Eye (tissue), 1 donor: Measurements from ENCODE around the gene PGLYRP2.

ENCODE experiments used
- DNase-seq: peaks from one replicate; pipeline ENCODE4 v3.0.0-alpha.2; 2015

PGLYRP2 gene

DNA sequence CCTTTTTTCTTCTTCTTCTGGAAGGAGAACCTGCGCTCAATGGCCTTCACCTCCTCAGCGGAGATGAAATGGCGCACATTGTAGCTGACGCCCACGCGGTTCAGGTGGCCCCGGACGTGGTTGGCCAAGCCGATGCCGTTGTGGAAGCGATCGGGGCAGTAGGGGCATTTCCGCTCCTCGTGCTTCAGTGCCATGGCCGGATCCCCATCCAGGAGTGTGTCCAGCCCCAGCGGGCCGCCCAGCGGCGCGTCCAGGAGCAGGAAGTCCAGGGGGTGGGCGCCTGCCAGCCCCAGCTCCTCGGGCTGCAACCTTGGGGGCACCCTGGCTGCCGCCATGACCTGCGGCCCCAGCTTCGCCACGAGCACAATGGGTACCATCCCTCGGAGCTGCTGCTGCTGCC lies 40.7 kb downstream of the PGLYRP2 start:
- no peak for DNase-seq

DNA sequence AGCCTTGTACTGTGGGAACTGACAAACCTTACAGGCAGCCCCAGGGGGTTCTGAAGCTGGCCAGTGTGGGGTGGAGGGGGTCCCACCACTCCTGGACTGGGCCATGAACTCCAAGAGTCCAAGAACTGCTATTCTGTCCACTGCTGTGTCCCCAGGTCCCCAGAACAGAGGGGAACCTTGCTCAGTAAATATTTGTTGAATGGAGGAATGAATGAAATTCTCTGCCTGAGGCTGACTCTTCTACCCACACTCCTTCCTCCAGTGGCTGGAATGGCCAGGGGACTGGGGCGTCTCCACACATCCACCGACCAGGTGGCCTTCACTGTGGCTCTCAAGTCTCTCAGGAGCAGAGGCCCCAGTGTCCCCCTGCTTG lies 41.2 kb downstream of the PGLYRP2 start:
- no peak for DNase-seq

DNA sequence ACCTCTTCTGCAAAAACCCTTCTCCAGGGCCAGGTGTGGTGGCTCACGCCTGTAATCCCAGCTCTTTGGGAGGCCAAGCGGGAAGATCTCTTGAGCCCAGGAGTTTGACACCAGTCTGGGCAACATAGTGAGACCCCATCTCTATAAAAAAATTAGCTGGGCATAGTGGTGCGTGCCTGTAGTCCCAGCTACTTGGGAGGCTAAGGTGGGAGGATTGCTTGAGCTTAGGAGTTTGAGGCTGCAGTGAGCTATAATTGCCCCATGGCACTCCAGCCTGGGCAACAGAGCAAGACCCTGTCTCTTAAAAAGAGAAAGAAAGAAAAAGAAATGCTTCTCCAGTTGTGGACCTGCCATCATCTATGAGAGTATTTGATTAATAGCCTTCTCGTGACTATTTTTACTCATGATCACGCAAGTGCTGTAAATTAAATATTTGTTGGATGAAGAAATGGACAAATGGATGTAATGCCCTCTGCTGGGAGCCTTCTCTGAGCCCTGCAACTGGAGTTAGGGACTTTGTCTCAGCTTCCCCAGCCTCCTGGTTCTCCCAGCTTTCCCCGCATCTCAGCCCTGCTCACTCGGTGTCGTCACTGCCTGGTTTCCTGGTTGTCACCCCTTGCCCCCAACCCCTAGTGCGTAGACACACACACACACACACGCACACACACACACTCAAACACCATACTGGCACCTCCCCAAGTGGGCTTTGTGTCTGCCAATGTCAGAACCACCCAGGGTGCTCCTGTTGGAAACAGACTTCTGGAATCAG lies 41.8 kb downstream of the PGLYRP2 start:
- DNase-seq, result no peak

DNA sequence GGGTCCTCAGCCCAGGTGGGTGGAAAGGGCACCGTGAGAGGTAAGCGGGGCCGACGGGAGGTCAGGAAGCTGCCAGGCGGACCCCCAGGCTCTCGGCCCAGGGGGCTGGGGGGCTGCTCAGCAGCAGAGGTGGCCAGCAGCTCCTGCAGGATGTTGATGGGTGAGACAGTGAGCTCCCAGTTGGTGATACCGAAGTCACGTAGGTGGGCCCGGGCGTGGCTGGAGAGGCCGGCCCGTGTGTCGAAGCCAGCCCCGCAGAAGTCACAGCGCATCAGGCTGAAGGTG lies 42.5 kb downstream of the PGLYRP2 start:
- no peak for DNase-seq

DNA sequence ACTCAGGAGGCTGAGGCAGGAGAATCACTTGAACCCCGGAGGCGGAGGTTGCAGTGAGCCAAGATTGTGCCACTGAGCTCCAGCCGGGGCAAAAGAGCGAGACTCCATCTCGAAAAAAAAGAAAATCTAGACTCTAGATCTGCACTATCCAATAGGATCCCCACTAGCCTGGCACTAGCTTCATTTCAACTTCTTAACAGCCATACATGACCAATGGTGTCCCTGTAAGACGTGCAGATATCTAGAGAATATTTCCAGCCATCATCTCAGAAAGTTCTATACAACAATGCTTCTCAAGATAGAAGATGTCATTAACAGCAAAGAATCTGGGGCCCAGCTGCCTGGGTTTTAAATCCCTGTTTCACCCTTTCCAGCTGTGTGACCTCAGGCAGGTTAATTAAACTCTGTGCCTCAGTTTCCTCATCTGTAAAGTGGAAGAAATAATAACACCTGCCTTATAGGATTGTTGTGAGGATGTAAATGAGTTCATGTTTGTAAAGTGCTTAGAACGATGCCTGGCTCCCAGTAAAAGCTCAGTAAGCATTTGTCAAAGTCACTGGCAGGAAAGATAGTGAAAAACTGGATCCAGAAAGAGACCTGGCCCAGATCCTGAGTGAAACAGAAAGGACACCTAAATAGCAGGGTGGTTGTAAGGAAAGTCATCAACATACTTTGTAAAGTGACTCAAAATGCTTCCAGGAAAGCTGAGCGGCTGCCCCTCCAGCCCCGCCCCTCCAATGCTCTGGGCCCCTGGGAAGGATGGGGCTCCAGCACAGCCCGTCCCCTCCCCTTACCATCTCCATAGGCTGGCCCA lies 43.1 kb downstream of the PGLYRP2 start:
- DNase-seq, result no peak

DNA sequence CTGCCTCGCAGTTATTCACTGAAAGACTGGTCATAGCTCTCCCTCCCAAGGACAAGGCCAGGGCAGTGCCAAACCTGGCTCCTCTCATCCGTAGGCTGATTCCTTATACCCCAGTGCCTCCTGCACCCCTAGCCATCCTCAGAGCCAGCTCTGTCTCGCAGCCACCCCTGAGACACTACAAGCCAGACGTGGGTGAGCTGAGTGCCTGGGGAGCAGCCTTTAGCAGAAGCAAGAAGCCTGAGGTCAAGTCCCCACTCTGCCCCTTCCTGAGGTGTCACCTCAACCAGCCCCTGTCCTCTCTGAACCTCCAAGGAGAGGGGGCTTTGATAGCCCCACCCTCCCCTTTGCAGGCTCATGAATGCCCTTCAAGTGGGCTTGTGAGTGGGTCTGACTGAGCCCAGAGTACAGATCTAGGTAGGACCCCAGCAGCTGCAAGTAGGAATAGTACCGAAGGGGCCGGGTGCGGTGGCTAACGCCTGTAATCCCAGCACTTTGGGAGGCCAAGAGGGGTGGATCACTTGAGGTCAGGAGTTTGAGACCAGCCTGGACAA lies 45.7 kb downstream of the PGLYRP2 start:
- DNase-seq, result no peak

DNA sequence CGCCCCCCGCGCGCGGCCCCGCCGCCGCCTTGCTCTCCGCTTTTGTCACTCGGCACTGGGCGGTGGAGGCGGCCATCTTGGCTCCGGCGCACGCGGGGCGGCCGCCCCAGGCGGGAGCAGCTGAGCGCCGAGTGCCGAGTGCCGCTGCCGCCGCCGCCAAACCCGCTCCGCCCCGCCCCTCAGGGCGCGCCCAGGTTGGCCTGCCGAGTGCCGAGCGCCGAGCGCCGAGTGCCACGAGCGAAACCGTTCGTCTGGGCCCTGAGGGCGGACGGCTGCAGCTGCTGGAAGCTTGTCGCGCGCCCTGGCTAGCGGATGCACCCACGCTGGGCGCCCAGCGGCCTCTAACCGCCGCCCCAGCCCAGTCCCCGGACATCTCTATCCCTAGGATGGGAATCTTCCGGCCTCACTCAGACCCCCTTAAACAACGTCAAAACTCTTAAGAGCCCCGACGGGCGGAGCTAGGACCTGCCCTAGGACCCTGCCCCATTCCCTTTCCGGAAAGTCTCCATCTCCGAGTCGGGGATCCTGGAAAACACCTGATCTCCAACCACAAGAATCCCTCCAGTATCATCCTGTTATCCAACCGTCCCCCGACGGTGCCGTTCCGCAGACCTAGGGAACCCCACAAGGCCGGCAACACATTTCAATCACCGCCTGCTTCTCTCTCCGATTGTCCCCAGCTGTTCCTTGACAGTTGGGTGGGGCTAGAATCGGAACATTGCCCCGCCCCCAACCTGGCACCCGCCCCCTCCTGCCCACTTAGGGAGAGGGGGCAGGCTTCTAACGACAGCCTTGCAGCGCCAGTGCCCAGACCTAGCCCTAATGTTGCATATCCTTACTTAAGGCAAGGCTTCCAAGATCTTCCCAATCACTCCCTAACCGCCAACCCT lies 46.4 kb downstream of the PGLYRP2 start:
- DNase-seq, result peak; percentile 96

DNA sequence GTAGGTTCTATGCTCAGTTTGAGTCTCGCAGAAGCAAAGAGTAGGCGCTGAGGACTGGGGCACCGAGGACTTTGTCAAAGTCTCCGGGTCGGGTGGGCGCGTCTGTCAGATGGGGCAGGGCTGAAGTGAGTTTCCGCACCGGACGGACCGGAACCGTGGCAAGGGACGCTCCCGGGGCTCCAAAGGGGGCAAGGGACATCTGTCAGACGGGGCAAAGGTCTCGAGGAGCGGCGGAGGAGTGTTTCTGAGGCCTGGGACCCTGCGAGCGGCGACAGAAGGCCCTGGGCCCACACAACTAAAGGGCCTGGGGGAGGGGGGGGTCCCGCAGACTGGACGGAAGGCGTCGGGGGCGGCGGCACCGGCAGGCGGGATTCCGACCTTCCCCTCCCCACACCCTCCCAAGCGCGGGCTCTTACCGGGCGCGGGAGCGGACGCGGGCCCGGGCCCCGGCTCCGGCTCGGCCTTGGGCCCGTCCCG lies 47.2 kb downstream of the PGLYRP2 start:
- DNase-seq, result peak; percentile 21

DNA sequence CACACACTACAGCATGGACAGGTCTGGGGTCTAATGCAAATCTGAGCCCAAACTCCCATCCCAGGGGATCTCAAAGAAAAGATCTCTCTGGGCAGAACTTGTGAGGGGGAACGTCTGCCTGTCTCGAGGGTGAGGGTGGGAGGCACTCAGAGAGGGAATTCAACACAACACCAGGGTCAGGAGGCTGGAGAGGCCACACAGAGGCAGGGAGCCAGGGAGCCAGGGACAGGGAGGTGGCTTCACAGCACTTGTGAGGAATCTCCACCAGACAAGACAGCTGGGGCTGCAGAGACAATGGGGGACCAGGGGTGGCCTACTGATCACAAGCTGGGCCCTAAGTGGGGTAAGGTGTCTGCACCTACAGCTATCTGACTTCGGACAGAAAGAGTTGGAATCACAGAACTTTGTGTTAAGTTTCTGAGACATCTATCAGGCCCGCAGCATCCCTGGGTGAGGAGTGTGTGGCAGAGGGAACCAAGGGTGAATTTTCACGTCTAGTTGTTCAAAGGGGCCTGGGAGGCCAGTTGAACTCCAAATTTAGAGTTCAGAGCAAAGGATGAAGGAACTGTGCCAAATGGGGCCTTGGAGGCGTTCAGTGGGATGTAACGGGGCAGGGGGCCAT lies 47.8 kb downstream of the PGLYRP2 start:
- no peak for DNase-seq

DNA sequence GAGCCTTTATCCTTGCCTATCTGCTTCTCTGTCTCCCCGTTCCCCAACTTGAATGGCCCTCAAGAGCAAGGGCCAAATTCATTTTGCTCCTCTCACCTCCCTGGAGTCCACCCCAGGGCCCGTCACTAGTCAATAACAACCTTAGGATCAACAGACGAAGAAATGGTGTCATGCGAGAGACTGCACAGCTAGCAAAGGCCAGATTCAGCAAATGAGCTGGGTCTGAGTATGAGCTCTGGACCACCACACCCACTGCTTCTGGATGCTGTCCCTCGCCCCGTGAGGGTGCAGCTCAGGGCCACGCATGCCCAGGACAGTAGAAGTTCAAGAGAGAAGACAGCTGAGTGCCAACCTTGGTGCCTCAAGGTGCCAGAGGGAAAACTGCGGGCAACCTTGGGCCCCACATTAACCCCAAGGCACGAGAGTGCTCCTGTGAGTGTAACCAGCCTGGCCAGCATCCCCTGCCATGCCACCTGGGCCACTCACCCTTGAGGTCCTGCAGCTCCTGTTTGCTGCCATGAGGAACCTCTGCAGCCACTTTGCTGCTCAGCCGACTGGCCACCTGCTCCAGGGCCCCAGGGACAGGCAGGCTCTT lies 48.7 kb downstream of the PGLYRP2 start:
- DNase-seq, result no peak

DNA sequence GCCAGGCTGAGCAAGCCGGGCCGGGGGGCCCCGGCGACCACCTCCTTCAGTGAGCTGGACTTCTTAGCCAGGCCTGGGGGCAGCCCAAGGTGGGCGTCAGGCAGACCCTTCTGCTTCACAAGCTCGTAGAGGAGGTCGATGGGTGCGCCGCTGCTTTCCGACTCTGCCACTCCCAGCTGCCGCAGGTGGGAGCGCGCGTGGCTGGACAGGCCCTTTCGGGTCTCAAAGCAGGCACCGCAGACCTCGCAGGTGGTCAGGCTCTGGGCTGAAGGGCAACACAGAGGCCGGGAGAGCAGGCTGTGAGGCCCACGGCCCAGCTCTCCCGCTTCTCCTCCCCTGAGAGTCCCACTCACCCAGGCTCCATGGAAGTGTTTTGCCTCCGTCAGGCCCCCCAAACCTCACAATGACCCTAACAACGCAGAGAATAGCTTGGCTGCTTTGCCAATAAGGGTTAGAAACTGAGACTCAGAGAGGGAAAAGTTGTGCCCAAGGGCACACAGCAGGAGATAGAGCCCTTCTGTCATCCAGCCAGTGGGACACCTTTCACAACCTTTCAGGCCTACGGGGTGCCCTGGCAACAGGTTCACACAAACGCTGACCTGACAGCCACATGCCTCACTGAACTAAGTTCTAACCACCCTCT lies 49.4 kb downstream of the PGLYRP2 start:
- DNase-seq, result no peak

DNA sequence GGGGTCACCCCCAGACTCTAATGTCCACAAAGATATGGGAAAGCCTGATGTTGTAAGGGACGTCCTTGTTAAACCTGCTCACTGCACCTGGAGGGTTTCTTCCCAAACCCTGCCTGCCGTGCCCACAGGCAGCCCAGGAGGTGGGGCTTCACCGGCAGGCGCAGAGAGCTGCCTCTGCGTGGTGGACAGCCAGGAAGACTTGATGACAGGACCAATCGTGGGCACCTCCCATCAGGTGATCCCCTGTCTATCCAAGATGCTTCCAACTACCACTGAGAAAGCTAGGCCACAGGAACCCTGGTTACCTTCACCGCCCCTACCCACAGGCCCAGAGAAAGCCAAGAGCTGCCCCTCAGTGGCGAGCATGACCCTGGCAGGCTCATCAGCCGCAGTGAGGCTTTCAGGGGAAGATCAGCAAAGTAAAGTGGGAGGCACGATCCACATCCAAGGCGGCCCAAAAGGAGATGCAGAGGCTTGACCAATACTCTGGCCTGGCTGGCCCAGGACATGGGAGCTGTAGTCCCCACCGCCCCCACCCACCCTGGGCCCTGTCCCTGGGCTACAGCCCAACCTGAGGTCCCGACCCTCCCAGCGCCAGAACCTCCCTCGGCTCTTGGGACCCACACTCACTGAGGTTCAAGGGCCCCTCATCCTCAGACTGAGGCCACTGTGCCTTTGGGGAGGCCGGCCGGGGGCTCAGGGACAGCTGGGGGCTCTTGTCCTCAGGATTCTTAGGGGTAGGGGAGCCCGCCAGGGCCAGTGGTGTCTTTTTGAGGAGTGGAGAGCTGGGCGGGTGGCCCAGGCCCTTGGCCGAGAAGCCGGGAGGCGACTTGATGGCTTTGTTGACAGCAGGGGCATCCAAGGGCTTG lies 50.1 kb downstream of the PGLYRP2 start:
- no peak for DNase-seq

DNA sequence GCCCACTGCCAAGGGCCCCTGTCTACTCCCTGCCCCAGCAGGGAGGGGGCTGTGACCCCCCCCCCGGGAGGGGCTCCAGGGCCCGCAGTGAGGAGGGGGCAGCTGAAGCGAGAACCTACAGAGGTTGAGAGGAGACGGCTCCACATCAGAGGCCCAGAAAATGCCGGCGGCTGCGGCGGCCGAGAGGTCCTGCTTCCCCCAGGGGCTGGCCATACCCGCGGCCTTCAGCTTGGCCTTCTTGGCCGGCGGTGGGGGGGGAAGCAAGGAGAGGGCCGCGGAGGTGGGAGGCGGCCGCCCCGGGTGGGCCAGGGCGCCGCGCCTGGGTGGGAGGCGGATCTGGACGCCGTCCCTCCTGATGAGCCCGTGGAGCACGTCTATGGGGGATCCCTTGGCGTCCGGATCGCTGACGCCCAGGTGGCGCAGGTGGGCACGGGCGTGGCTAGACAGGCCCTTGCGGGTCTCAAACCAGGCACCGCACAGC lies 51.3 kb downstream of the PGLYRP2 start:
- DNase-seq, result no peak

DNA sequence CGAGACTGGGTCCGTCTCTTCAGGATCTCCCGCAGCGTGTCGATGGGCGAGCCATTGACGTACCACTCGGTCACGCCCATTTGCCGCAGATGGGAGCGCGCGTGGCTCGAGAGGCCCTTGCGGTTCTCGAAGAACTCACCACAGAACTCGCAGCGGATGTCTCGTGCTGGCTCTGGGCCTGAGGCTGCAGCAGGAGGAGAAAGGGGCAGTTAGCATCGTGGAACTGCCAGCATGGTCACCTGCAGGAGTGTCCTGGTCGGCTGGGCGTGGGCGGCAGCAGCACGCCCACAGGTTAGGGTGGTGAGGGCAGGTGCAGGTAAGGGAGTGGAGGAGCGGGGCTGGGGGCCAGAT lies 52.0 kb downstream of the PGLYRP2 start:
- no peak for DNase-seq

DNA sequence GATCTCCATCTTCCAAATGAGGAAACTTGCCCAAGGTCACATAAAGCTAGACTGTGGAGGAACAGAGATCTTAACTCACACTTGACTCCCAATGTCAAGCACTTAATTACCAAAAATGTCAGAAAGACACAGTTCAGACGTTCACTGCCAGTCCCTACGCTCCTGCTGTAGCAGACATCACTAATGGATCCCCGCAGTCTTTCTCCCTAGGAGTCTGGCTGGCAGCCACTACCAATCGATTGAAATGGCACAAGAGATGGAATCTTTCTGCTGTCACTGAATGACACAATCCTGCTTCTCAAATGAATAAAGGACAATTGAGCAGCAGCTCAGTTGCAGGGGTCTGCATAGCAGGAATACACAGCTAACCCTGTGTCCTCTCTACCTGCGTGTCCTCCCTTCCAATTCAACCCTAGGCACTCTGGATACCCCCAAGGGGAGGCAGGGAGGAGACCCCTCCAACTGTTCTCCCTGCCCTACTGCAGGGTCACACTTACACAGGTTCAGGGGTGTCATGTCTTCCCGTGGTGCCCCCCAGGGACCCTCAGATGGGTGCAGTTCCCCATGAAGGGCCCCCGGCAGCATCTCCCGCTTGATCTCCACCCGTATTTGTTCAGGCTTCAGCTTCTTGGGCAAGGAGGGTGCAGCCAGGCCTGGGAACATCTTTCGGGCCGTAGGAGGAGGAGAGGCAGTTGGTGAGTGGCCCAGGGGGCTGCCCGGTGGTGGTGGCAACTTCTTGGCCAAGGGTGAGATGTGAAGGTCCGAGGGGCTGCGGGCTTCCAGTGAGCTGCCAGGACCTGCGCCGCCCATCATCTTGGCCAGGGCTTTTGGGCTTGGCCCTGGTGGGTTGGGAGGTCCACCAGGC lies 52.6 kb downstream of the PGLYRP2 start:
- no peak for DNase-seq

DNA sequence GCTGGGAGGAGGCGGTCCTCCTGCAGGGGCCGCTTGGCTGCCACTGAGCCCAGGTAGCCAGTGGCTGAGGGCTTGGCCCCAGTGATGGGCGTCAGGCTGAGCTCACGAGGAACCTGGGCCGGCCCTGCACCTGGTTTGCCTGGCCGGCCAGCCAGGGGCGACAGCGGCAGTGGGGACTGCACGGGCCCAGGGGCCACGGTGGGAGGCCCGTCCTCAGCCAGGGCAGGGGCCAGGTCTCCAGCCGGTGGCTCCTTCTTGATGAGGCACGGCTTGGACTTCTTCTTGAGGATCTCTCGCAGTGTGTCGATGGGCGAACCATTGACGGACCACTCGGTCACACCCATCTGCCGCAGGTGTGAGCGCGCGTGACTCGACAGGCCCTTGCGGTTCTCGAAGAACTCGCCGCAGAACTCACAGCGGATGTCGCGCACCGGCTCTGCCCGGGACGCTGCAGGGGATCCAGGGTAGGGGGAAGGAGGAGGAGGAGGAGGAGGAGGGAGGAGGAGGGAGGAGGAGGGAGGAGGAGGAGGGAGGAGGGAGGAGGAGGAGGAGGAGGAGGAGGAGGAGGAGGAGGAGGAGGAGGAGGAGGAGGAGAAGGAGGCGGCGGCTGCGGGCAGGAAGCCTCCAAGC lies 53.9 kb downstream of the PGLYRP2 start:
- DNase-seq, result no peak

DNA sequence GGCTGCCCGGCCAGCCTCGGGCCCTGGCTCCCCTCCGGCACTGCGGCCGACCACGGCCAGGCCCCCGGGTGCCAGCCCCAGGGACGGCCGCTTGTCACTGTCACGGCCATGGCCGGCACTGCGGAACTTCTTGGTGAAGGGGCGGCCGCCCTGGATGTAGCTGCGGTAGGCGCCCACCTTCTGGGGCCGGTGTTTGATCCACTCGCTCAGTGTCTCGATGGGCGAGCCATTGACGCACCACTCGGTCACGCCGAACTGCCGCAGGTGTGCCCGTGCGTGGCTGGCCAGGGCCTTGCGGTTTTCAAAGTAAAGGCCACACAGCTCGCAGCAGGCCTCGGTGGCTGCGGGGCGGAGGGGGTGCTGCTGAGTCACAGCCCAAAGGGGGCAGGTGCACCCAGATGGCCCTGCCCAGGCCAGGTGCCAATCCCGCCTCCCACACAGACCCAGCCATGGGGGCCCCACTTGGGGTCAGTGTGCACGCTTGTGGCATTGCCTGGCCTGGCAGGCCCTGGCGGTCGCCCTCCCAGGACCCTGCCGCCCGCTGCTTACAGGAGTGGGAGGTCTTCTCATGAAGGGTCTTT lies 54.5 kb downstream of the PGLYRP2 start:
- no peak for DNase-seq

DNA sequence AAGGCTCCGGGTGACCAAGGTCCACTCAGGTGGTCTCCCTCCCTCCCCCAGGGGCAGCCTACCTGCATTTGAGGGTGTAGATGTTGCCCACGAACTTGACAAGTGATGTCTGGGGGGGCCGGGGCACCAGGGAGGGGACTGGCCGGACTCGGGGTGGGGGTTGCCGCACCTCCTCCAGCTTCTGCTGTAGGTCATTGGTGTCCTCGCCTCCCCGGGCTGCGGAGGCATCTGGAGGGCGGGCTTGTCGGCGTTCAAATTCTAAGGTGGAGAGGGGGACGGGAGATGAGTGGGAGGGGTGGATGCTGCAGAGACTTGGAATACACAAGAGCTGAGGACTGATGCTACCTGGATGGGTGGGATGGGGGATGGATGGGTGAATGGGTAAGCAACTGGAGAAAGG lies 55.2 kb downstream of the PGLYRP2 start:
- DNase-seq, result no peak

DNA sequence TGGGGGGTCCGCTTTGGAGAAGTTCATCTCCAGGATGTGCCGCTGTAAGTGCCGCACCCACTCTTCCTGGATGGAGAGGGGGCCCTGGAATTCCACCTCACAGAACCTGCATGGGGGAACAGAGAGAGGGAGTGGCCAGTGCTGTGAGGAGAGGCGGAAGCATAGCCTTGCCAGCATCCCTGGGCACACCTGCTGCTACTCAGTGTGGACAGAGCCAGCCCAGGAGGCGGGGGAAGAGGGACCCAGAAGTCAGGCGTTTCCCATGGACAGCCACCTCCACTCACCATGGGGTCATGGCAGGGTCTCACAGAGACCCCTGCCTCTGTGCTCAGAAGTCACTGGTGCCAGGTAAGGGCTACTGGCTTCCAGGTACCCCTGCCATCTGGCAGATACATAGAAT lies 56.2 kb downstream of the PGLYRP2 start:
- DNase-seq, result no peak
